Keratinocyte (primary cell): ENCODE results near the gene ANKRD60.

Experiments
- EZH2 ChIP-seq: IDR thresholded peaks from one replicate; pipeline ENCODE4 v1.6.1; 2012; ENCODE audit warnings: inconsistent platforms, mild to moderate bottlenecking, low read length, moderate library complexity
- TF ChIP-seq, protein P1 (sequence below), 3 experiments: IDR thresholded peaks in 1 of 3; conservative IDR thresholded peaks in 1 of 3; optimal IDR thresholded peaks in 1 of 3; 2 replicates in 2 of 3; 3 replicates in 1 of 3; pipeline versions ENCODE3 to v1.5.1; 2011; ENCODE audit warnings: low read length in 3 of 3, mild to moderate bottlenecking in 3 of 3, moderate library complexity in 2 of 3, control low read depth in 1 of 3, inconsistent platforms in 1 of 3; ENCODE audit not compliant: insufficient read depth in 2 of 3; ENCODE audit errors: extremely low read depth in 1 of 3

DNA sequence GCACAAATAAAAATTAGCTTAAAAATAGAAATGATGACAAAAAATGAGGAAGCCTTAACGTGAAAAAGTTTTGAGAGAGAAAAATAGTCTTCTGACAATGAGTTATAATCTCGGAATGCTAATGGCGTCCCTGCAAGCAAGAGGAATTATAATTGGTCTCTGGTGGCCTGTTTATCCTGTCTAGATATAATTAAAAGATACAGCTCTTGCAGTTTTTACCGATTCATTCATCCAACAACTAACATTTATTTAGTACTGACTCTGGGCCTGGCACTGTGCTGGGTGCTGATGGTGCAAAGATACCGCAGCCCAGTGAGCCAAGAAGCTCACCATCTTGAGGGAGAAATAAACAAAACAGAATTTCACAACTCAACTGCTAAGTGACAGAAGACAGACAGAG lies 31.6 kb upstream of the ANKRD60 start:
- TF ChIP-seq, protein P1, sequence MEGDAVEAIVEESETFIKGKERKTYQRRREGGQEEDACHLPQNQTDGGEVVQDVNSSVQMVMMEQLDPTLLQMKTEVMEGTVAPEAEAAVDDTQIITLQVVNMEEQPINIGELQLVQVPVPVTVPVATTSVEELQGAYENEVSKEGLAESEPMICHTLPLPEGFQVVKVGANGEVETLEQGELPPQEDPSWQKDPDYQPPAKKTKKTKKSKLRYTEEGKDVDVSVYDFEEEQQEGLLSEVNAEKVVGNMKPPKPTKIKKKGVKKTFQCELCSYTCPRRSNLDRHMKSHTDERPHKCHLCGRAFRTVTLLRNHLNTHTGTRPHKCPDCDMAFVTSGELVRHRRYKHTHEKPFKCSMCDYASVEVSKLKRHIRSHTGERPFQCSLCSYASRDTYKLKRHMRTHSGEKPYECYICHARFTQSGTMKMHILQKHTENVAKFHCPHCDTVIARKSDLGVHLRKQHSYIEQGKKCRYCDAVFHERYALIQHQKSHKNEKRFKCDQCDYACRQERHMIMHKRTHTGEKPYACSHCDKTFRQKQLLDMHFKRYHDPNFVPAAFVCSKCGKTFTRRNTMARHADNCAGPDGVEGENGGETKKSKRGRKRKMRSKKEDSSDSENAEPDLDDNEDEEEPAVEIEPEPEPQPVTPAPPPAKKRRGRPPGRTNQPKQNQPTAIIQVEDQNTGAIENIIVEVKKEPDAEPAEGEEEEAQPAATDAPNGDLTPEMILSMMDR (optimal IDR thresholded peaks at IDR 0.05 in 1 of 3, IDR thresholded peaks at IDR 0.05 in 1 of 3, conservative IDR thresholded peaks at IDR 0.05 in 1 of 3; ENCODE audit: extremely low read depth in 1 of 3, insufficient read depth in 2 of 3, low read length in 3 of 3) = no peak
- TF ChIP-seq EZH2 = no peak
